Right kidney (tissue), 1 donor: ENCODE measurements around the gene SOWAHA.
"Not testable (repeated sequence)": the region's sequence is repeated elsewhere in the genome, so short reads cannot be mapped to it uniquely, and the experiment has no call there.

Source experiments
- DNase-seq: peaks from one replicate; pipeline ENCODE4 v3.0.0-alpha.2; 2016

Gene SOWAHA

DNA sequence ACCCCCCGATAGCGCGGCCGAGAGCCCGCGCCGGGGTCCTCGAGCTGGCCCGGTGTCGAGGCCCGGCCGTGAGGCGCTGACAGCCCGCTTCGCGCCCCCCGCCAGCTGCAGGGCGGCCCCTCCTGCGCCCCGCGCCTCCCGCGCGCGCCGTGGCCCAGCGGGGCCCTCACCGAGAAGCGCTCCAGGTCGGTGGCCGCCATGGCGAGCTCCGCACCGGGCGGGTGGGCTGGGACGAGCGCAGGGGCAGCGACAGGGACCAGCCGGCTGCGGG, 36.2 kb upstream of the SOWAHA start:
- DNase-seq = no peak

DNA sequence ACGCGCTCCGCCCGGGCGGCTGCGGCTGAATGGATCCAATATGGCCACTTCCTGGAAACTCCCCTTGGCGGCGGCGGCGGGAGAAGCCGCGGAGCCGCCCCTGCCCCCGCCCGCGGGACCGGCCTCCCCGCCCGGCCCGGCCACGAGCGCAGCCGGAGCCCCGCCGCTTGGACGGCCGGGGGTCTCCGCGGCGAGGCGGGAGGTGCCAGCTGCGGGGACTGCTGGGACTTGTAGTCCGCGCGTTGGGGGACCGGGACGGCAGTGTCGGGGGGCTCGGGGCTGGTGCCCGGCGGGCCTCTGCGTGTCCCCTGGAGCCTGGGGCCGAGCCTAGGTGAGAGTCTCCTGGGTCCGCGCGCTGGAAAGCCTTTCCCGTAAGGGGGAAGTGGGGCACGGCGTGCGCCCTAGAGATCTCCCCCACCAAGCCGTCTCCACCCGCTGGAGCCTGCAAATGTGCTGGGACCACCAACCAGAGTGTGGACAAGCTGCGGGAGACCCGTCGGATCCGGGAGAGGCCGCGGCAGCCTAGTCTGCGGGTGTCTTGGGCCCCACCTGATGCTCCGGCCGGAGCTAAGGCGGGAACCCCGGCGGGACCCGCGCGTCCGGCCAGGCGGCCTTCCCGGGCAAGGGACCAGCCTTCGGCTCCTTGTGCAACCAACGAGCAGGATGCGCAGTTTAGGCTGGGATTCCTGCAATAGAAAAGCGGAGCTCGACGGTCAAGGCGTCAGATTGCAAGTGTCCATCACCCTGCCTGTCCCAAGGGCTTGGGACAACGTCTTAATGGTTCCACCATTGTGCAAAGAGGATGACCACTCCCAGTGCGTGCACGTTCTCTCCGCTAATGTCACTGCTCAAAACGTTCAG, 35.7 kb upstream of the SOWAHA start, which contains the start of gene SEPTIN8:
TSS of gene SEPTIN8 (minus strand) at position 31 of the 861 bp plus-strand sequence. CDS start 102 bp downstream, outside the sequence.
- DNase-seq = peak; percentile 82

DNA sequence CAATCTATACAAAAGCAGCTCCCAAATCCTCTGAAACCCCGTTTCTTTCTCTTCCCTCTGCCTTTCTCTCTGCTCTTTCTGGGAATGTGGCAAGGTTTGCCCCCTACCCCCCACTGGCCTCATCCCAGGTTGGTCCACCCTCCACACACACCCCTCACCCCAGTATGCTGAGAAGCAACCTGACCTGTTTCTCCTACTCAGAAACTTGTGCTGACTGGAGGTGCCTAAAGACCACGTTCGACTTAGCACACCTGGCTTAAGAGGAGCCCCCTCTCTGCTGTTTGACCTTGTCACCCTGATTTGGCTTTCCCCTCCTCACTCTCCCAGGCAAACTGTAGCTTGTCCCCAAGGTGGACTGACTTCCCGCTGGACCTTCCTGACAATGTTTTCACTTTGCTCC, 35.0 kb upstream of the SOWAHA start:
- DNase-seq = no peak

- DNase-seq = no peak
Observed at GRCh38 chr5:132778856-132779255, 34.2 kb upstream of the SOWAHA start.

- no peak for DNase-seq
Observed at GRCh38 chr5:132779961-132780360, 33.1 kb upstream of the SOWAHA start.

DNA sequence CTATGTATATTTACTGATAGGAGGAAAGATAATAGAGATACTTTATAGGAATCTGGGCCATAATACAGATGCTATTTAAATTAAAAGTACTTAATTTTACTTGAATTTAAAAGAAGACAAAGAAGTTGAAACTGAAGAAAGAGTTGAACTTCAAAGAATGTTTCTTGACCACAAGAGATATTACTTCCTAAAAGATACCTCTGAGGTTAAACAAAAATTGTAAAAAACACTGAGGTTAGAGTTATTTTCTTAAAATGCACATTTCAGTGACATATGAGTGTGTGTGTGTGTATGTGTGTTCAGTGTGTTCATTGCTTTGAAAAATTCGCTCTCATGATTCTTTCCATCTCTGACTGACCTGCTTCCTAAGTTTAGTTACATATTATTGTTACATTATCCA, 32.5 kb upstream of the SOWAHA start:
- DNase-seq = no peak

DNA sequence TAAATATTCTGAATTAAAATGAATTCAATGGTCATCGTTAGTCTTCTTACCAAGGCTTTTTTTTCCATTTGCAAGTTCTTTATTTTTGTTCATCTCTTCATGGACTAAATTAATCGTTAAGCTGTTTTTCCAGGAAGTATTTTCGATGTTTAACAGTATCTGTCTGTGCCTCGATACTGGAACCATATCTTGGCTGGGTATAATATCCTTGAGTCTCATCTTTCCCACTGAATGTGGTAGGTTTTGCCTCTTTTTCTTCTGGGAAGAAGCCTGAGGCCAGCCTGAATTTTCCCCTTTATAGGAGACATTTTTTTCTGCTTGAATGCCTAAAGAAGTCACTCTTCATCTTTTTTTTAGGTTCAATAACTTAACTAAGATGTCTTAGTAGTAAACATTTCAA, 32.1 kb upstream of the SOWAHA start:
- no peak for DNase-seq

DNA sequence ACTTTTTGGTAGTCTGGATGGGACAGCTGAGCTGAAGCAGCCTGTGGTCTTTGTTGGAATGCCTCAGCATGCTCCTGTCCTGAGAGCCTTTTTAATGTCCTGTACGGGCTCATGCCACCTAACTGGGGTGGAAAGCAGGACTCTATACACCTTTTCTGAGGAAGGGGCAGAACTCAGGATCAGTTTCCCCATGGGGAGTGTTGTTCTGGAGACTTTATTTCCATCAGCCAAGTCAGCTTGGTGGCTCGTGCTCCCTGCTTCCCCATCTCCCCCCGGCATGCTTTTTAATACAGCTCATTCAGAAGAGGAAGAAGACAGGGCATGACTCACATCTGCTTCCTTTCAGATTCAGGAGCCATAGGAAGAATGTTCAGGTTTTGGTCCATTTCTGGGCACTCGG, 31.0 kb upstream of the SOWAHA start:
- DNase-seq = no peak

GRCh38 chr5:132785365-132785764, 27.7 kb upstream of the SOWAHA start:
- no peak for DNase-seq

DNA sequence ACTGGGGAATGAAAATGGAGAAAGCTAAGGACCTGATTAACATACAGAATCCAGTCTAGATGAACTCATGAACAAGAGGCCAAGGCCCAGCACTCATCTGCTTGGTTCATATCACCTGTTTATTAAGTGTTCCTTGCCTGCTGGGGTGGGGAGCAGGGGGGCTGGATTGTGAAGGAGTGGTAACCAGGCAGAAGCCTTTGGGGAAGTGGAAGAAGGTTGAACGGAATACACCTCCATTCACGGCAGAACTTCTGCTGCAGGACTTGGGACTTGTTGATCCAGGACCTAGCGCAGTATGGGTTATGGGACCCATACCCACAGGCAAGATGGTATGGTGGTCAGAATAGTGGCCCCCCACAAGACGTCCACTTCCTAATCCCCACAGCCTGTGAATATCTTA, 27.2 kb upstream of the SOWAHA start:
- DNase-seq = no peak

- DNase-seq = no peak
Observed at GRCh38 chr5:132787076-132787475, 26.0 kb upstream of the SOWAHA start.

GRCh38 chr5:132788508-132788907, 24.6 kb upstream of the SOWAHA start:
- no peak for DNase-seq

DNA sequence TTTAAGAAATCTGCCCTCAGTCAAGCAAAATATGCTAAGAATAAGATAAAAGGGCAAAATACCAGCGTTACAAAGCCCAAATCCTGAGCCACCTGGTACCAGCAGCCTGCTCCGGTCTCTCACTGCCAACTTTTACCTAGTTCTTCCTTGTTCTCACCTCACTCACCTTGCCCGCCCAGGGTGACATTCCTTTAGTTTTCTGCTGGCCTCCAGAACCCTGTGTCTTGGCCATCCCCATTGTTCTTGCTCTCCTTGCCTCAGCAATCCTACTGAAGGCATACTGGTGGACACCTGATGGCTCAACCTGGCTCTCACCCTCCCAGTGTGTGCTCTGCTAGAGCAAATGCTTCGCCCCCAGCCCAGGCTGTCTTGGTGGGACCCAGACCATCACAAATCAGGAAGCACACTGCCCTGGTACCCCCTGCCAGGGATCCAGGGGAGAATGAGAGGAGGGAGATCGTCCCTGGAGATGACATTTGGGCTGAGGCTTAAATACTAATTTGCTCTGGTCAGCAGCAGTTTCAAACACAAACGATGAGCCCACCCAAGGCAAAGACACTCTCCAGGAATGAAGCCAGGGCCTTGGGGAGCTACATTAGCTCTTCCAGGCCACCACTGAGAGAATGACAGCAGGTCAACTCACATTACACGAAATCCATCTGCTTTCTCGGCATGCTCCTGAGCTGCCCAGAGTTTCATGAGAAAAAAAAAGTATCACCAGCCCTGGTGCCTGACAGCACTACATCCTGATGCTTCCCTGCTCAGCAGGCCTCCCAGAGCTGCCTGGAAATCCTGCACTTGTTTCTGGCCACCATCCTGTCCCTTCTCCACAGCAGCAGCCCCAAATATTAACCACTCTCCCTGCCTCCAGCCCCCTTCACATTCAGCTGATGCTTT, 23.9 kb upstream of the SOWAHA start:
- DNase-seq = no peak

GRCh38 chr5:132790201-132790865, 22.8 kb upstream of the SOWAHA start:
- DNase-seq = no peak

DNA sequence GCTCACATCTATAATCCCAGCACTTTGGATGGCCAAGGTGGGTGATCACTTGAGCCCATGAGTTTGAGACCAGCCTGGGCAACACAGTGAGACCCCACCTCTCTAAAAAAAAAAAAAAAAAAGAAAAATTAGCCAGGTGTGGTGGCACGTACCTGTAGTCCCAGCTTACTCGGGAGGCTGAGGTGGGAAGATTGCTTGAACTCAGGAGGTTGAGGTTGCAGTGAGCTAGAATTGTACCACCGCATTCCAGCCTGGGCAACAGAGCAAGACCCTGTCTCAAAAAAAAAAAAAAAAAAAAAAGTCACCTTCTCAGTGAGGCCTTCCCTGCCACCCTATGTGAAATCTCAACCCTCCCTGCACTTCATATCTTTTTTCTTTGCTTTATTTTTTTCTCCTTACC, 22.1 kb upstream of the SOWAHA start:
- DNase-seq = no peak

DNA sequence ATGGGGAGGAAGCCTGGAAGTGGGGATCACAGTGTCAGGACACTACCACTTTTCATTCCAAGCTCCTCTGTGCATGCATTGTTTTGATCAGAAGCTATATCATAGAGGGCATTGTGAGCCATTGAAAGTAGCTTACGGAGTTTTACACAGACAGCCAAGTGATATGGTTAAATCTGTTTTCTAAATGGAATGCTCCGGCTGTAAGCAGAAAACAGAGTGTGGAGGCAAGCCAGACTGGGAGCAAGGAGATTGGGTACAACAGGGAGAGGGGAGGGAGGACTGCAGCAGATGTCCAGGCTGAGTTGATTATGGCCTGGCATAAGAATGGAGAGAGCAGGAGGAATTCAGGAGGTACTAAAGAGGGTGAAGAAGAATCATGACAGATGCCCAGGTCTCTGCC, 15.5 kb upstream of the SOWAHA start:
- DNase-seq = no peak

DNA sequence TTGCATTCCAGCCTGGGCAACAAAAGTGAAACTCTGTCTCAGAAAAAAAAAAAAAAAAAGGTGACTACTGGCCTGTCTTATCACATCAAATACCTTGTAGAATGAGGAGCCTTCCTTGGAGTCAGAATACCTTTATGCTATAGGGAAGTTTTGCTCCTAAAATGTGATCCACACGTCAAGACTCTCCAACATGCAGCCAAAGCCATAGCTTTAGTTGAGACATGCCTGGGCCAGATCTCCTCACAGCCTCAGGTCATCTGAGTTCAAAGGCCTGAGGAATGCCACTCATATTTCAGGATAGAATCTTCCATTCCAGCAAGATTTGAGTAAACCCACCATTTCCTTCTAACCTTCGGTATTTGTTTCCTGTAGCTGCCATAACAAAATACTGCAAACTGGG, 13.7 kb upstream of the SOWAHA start:
- no peak for DNase-seq

- no peak for DNase-seq
Observed at GRCh38 chr5:132800545-132800944, 12.6 kb upstream of the SOWAHA start.

DNA sequence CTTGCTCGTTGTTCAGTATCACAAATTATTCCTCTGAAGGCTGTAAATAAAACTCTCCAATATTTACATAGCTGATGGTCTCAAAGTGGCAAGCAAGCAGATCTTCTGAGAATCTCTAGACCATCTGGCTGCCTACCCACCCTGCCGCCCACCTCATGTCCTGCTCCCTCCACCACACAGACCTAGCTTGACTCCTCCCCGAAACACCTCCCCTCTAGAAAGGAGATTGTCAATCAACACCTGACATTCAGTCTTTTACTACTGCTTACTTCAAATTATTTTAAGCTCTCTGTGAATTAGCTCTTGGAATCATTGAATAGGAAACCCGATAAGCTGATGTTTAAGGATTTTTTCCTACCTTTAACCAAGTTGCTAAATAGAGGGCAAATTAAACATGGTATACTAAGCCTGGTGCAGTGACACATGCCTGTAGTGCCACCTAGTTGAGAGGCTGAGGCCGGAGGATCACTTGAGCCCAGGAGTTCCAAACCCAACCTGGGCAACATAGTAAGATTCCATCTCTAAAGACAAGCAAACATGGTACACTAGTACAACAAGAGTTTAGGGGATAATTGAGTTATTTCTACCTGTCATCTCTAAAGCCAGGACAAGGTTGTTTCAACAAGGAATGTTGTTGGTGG, 10.9 kb upstream of the SOWAHA start:
- DNase-seq = no peak

DNA sequence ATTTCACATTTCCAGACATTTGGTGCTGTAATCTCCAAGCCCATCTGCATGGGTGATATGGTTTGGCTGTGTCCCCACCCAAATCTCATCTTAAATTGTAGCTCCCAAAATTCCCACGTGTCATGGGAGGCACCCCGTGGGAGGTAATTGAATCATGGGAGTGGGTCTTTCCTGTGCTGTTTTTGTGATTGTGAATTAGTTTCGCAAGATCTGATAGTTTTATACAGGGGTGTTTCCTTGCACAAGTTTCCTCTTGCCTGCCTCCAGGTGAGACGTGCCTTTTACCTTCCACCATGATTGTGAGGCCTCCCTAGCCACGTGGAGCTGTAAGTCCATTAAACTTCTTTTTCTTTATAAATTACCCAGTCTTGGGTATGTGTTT, 10.4 kb upstream of the SOWAHA start:
- not testable (repeated sequence) for DNase-seq

DNA sequence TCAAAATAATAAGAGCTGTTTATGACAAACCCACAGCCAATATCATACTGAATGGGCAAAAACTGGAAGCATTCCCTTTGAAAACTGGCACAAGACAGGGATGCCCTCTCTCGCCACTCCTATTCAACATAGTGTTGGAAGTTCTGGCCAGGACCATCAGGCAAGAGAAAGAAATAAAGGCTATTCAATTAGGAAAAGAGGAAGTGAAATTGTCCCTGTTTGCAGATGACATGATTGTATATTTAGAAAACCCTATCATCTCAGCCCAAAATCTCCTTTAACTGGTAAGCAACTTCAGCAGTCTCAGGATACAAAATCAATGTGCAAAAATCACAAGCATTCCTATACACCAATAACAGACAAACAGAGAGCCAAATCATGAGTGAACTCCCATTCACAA, 8.9 kb upstream of the SOWAHA start:
- DNase-seq = not testable (repeated sequence)

- not testable (repeated sequence) for DNase-seq
Observed at GRCh38 chr5:132805872-132806271, 7.2 kb upstream of the SOWAHA start.

DNA sequence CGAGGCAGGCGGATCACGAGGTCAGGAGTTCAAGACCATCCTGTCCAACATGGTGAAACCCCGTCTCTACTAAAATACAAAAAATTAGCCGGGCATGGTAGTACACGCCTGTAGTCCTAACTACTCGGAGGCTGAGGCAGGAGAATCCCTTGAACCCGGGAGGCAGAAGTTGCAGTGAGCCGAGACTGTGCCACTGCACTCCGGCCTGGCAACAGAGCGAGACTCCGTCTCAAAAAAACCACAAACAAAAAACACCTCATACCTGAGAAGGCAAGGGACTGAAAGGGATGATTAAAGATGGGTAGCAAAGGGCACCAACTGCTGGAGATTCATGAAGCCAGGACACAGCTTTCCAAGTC, 6.3 kb upstream of the SOWAHA start:
- not testable (repeated sequence) for DNase-seq
